Activated CD4-positive, alpha-beta T cell treated with anti-CD3 and anti-CD28 coated beads, Interleukin-2, Interleukin-6, amounts not matched to agents 100 ng/mL and 50 ng/mL, durations not matched to agents 16 hours and 8 hours (primary cell): ENCODE measurements around the gene VAT1L.

Experiments
- DNase-seq: peaks from one replicate; pipeline ENCODE4 v3.0.0-alpha.2; 2020

The VAT1L gene

GRCh38 chr16:77873066-77873465, 84.7 kb downstream of the VAT1L start:
- DNase-seq = no peak

DNA sequence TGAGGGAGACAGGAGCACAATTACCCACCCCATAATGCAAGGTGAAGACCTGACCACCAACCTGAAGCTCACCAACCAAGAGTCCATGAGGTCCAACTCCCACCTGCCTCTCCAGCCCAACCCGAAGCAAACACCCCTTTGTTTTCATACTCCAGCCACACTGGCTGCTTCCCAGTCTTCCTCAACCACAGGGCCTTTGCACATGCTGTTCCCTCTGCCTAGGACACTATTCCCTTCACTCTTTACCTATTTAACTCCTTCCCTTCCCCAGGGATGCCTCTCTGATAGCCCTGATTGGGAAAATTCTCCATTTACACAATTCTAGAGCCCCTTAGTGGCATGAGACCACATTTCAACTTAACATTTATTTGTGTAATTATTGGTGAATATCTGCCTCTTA, 86.0 kb downstream of the VAT1L start:
- DNase-seq = no peak

DNA sequence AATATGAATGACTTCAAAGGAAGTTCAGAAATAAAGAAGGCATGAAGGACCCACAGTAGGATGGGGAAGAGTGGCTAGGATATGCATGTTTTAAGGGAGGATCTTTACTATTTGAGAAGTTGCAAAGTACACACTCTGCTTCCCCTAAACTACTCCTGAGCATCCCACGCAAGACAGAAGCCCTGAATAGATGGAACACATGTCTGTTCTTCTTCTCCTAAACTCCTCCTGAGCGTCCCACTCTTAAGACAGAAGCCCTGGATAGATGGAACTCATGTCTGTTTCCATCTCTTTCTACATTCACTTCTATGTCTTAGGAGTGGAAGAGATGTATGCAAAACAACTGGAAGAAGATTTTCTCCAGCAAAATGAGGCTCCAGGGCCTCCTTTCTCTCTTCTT, 88.4 kb downstream of the VAT1L start:
- DNase-seq = no peak

DNA sequence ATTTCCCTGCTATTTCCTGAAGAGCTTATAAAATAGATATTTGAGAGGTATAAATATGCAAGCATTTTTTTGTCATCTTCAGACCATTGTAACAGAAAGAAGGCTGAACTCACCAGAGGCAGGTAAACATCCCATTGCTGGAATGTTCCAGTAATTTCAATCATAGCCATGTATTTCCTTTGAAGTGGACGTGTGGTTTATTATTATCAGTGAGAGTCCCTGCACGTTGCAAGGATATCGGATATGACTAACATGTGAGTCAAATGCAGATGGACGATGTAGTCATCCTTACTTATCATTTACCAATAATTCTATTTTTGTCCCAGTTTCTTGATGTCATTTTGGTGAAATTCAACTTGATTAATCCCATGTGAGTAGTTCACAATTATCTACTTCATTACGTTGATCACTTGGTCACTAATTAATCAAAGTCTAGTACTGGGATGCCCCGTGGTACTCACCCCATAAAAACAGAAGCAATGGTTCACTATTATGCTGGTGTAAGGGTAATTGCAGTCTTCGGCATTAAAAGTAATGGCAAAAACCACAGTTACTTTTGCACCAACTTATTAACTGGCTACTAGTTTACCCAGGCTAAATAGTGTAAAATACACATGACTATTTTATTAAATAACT, 89.5 kb downstream of the VAT1L start:
- no peak for DNase-seq

DNA sequence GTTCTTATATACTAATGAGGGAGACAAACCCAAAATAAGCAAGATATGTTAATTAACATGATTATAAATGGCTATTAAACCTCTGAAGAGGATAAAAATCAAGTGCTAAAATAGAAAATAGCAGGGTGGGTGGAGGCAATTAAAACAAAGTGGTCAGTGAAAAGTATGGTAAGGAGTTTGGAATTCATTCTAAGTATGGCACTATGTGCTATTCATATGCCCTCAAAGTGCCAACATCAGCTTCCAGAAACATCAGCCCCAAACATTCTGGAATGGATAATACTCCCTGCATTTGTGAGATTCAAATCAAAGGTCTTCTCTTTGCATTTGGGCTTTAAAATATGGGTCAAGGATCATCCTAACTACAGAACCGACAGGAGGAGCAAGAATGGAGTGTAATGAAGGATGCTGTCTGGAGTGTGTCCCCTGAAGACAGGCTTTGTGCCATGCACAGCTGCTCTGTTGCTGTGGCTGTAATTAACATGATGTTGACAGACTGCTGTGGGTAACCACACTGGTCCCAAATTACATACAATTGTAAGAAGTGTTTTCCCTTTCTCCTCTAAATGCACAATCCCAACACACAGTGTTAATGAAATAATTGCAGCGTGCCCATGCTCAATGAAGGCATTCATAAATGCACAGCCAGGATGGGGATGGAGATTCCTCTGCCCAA, 93.1 kb downstream of the VAT1L start:
- no peak for DNase-seq

DNA sequence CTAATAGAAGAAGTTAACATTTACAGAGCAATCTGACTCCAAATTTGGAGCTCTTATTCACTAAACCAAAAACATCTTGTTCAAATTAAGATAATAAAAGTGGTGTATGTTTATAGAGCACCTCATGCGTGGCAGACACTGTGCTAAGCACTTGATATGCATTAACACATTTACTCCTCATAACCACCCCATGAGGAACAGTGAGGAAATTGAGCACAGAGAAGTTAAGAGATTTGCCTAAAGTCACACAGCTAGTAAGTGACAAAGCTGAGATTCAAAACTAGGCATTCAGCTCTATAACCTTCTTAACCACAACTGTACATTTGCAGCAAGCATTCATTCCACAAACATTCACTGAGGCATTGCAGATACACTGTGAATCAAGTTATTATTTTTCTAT, 94.0 kb downstream of the VAT1L start:
- DNase-seq = no peak

DNA sequence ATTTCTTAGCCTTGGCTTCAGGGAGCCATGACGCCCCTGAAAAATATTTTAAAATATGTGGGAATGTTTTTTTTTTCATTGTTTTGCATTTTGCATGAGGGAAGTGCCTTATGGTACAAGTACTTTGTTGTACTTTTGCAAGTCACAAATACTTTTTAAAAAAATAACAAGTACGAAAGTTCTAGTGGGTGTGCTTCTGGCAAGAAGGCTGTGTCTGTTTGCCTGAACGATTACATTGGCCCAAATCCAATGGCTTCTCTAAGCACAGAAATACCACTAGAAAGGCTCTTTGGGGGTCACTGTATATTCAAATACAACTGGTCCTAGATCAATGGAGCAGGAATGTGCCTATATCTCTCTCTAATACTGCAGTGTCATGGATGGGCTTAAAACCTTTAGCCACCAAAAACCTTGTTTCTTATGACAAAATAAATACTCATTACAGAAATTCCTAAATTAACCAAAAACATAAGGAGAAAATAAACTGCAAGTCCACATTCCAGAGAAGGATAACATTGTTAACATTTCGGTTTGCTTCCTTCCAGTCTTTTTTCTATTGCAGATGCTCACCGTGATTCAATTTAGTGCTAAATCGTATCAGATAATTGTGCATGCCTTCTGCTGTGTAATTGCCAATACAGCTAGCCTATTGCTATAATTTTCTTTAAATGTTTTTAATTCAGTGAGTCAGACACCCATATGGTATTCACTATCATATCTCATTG, 97.4 kb downstream of the VAT1L start:
- DNase-seq = no peak

- no peak for DNase-seq
Observed at GRCh38 chr16:77888871-77889270, 100.5 kb downstream of the VAT1L start.

DNA sequence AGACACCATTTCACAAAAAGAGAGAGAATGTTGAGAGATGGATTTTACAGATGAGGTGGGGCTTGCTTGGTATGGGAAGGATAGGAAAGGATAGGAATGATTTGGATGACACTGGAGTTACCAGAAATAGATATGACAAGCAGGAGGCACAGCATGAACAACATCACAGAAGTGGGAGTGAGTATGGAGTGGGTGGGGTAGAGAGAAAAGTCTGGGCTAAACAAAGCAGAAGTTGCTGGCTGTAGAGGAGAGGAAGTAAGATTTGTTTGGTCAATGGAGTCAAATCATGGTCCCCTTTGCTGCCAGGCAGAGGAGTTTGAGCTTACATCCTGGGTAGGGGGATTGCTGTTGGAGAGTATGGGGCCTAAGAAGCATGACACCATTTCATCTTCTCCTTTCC, 101.7 kb downstream of the VAT1L start:
- no peak for DNase-seq

DNA sequence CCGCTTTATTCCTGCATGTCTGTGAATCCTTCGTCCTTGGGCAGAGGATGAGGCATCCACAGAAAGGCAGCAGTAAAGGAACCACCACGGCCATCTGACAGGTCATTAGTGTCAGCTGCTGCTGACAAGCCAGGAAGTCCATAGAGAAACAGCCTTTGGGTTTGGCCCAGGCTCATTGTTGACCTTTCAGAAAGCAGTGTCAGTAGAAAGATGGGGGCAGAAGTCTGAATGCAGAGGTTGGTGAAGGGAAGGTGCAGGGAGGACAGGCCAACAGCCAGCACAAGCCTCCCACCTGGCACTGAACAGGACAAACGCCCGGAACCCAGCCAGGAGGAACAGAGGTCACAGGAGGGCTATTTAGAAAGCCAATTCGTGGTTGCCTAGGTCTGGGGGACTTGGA, 105.8 kb downstream of the VAT1L start:
- no peak for DNase-seq

GRCh38 chr16:77895962-77896361, 107.6 kb downstream of the VAT1L start:
- DNase-seq = no peak

- no peak for DNase-seq
Observed at GRCh38 chr16:77896415-77897128, 108.2 kb downstream of the VAT1L start.

DNA sequence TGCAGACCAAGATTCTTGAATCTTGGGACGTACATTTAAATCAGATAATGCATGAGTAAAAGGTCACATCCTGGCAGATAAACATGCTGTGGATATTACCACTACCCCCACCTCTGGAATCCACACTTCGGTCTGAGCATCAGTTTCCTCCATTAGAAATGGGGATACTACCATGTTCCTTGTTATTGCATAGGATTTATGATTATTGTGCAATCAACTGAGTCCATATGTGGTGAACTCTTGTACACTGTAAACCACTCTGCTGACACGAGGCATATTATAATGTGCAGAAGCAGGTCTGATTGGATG, 108.7 kb downstream of the VAT1L start:
- no peak for DNase-seq

GRCh38 chr16:77897831-77898605, 109.7 kb downstream of the VAT1L start:
- DNase-seq = no peak

- DNase-seq = no peak
Observed at GRCh38 chr16:77898671-77899211, 110.4 kb downstream of the VAT1L start.

- no peak for DNase-seq
Observed at GRCh38 chr16:77899416-77899815, 111.1 kb downstream of the VAT1L start.

DNA sequence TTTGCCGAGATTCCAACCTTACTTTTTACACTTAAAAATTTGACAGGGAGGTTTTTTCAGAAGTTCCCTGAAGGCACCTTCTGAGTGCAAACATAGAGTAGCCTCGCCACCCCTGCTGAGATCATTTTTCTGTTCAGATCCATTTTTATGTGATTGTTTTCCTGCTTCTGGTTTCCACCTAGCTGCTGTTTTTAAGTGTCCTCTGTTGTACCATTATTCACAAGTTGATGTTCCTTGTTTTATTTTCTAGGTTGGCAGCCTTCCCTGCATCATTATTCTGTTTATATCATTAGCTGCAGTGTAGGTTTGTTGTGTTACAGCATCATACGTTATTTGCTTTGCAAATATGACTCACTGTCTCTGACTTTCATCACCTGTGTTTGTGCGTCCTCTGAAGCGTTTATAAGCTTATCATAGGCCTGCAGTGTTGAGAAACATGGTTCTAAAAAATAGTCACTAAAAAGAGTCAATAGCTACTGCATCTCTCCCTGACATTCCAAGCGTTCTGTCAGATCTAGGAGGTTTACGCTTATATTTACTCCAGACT, 117.1 kb downstream of the VAT1L start:
- no peak for DNase-seq

GRCh38 chr16:77910021-77910420, 121.7 kb downstream of the VAT1L start:
- DNase-seq = no peak

- no peak for DNase-seq
Observed at GRCh38 chr16:77912617-77913016, 124.3 kb downstream of the VAT1L start.

DNA sequence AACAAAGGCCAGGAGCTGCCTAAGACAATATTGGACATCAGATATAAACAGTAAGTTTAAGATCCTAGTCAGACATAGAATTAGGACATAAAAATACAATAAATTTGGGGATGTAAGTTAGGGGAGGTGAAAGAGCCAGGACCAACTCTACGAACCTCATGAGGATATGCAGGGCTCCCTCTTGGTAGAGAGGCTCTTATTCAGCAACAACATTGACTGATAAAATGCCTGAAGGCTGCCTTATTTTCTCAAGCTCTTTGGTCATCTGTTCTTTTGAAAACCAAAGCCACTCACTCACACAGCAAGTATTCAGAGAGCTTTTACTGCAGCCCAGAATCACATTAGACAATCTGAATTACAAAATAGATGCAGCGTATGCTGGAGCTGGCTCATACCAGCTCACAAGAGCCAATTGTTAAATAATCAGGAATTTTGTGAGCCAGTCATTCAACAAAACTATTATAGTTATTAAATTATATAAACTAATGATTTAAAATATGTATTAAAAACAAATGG, 125.4 kb downstream of the VAT1L start:
- no peak for DNase-seq

GRCh38 chr16:77916111-77916510, 127.7 kb downstream of the VAT1L start:
- DNase-seq = no peak

GRCh38 chr16:77917971-77918370, 129.6 kb downstream of the VAT1L start:
- DNase-seq = no peak
